Measurements from ENCODE around the gene SERINC5.

SERINC5 gene

GRCh38 chr5:80284720-80285119, 28.9 kb upstream of the SERINC5 start:
- Histone ChIP-seq H2AFZ (ENCODE audit: low read length) (no peak overlapping the region), H3K36me3 (replicated peaks; ENCODE audit: insufficient read depth, low read length) (no peaks in the 10 kb centered on the region), H3F3A (ENCODE audit: insufficient read depth, low read length) (no peaks in the 10 kb centered on the region), H3K4me3 (ENCODE audit: low read length) (no peak overlapping the region), H4K20me1 (ENCODE audit: insufficient read depth, low read length) (no peaks in the 10 kb centered on the region), H3K79me2 (ENCODE audit: low read length) (no peaks in the 10 kb centered on the region), H3K4me2 (ENCODE audit: low read depth, low read length) (no peak overlapping the region), H3K9me2 (replicated peaks; ENCODE audit: insufficient read depth, low read length) (no peaks in the 10 kb centered on the region), H3K9ac (ENCODE audit: low read length) (no peak overlapping the region), H3K27me3 (replicated peaks; ENCODE audit: insufficient read depth, low read length) (no peaks in the 10 kb centered on the region), H3K9me3 (replicated peaks; ENCODE audit: insufficient read depth, low read length) (no peaks in the 10 kb centered on the region), H3K4me1 (ENCODE audit: low read length) (no peaks in the 10 kb centered on the region), H3K27ac (ENCODE audit: low read length) (no peak overlapping the region)
- no peak for DNase-seq
- TF ChIP-seq EZH2 (optimal IDR thresholded peaks at IDR 0.05; ENCODE audit: low read depth, low read length), result no peak
- TF ChIP-seq CTCF (IDR thresholded peaks at IDR 0.05; ENCODE audit: low read length), result no peak
- no peak for TF ChIP-seq EZH2phosphoT487 (IDR thresholded peaks at IDR 0.05; ENCODE audit: low read length)

GRCh38 chr5:80283360-80283759, 27.5 kb upstream of the SERINC5 start:
- Histone ChIP-seq H3K27me3 (replicated peaks; ENCODE audit: insufficient read depth, low read length) (no peaks in the 10 kb centered on the region), H3K4me2 (ENCODE audit: low read depth, low read length) (no peak overlapping the region), H3K4me3 (ENCODE audit: low read length) (no peak overlapping the region), H3K9me3 (replicated peaks; ENCODE audit: insufficient read depth, low read length) (no peaks in the 10 kb centered on the region), H2AFZ (ENCODE audit: low read length) (no peak overlapping the region), H3K9ac (ENCODE audit: low read length) (no peak overlapping the region), H3F3A (ENCODE audit: insufficient read depth, low read length) (no peaks in the 10 kb centered on the region), H3K36me3 (replicated peaks; ENCODE audit: insufficient read depth, low read length) (no peaks in the 10 kb centered on the region), H3K27ac (ENCODE audit: low read length) (no peak overlapping the region), H3K79me2 (ENCODE audit: low read length) (no peaks in the 10 kb centered on the region), H4K20me1 (ENCODE audit: insufficient read depth, low read length) (no peaks in the 10 kb centered on the region), H3K9me2 (replicated peaks; ENCODE audit: insufficient read depth, low read length) (no peaks in the 10 kb centered on the region), H3K4me1 (ENCODE audit: low read length) (no peaks in the 10 kb centered on the region)
- DNase-seq, result no peak
- no peak for TF ChIP-seq EZH2phosphoT487 (IDR thresholded peaks at IDR 0.05; ENCODE audit: low read length)
- no peak for TF ChIP-seq EZH2 (optimal IDR thresholded peaks at IDR 0.05; ENCODE audit: low read depth, low read length)
- TF ChIP-seq CTCF (IDR thresholded peaks at IDR 0.05; ENCODE audit: low read length), result no peak

- no peaks in the 10 kb centered on the region for H3K4me1 ChIP-seq (ENCODE audit: low read length)
- no peak for DNase-seq
- no peak for TF ChIP-seq EZH2 (optimal IDR thresholded peaks at IDR 0.05; ENCODE audit: low read depth, low read length)
- TF ChIP-seq EZH2phosphoT487 (IDR thresholded peaks at IDR 0.05; ENCODE audit: low read length), result no peak
- no peak for TF ChIP-seq CTCF (IDR thresholded peaks at IDR 0.05; ENCODE audit: low read length)
- no peak overlapping the region for H3K4me2 ChIP-seq (ENCODE audit: low read depth, low read length)
- no peak overlapping the region for H3K9ac ChIP-seq (ENCODE audit: low read length)
- H3K79me2 ChIP-seq (ENCODE audit: low read length), result no peaks in the 10 kb centered on the region
- H4K20me1 ChIP-seq (ENCODE audit: insufficient read depth, low read length), result no peaks in the 10 kb centered on the region
- no peaks in the 10 kb centered on the region for H3K27me3 ChIP-seq (replicated peaks; ENCODE audit: insufficient read depth, low read length)
- H3F3A ChIP-seq (ENCODE audit: insufficient read depth, low read length), result no peaks in the 10 kb centered on the region
- no peak overlapping the region for H3K4me3 ChIP-seq (ENCODE audit: low read length)
- no peaks in the 10 kb centered on the region for H3K9me2 ChIP-seq (replicated peaks; ENCODE audit: insufficient read depth, low read length)
- H3K27ac ChIP-seq (ENCODE audit: low read length), result no peak overlapping the region
- H2AFZ ChIP-seq (ENCODE audit: low read length), result no peak overlapping the region
- H3K36me3 ChIP-seq (replicated peaks; ENCODE audit: insufficient read depth, low read length), result no peaks in the 10 kb centered on the region
- no peaks in the 10 kb centered on the region for H3K9me3 ChIP-seq (replicated peaks; ENCODE audit: insufficient read depth, low read length)
Observed at GRCh38 chr5:80282054-80282453, 26.2 kb upstream of the SERINC5 start.

All from MM.1S (cell line).